Stimulated activated CD8-positive, alpha-beta memory T cell treated with anti-CD3 and anti-CD28 coated beads, Interleukin-15, amount 100 ng/mL, for 24 hours (primary cell): Measurements from ENCODE around the gene GNGT2.

Source experiments
- DNase-seq: peaks from one replicate; pipeline ENCODE4 v3.0.0-alpha.2; 2020; ENCODE audit warnings: low read depth

The GNGT2 gene

DNA sequence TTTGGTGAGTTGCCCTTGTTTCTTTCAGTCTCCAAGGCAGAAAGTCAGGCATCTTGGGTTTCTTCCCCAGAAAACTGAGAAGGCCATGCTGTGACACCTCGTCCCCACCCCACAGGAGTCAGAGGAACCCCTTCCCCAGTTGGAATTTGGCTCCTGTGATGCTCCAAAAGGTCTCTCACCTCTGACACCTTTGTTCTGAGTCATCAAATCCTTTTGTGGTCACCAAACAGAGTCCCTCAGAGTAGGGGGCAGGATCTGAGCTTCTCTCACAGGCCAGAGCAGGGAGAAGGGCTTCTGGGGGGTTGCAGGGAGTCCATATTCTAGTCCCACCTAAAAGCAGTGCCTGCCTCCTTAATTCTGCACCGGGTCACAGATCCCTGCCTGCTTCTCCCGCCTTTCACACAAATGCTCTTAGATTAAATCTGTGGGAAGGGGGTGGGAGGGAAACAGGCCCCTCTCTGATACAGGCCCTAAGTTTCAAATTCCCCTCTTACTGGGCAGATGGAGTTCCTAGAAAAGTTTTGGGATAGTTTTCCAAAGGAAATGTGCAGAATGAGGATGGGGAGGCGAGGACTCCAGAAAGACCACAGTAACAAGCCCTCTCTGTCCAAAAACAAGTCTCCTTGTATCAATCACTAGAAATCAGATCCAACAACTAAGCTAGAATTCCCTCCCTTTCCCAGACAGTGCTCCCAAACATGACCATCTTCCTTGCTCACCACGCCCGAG is 18.9 kb upstream of the GNGT2 start:
- DNase-seq: no peak

GRCh38 chr17:49227436-49228261 is 17.3 kb upstream of the GNGT2 start:
- no peak for DNase-seq

GRCh38 chr17:49226771-49227435 is 16.5 kb upstream of the GNGT2 start:
- no peak for DNase-seq

DNA sequence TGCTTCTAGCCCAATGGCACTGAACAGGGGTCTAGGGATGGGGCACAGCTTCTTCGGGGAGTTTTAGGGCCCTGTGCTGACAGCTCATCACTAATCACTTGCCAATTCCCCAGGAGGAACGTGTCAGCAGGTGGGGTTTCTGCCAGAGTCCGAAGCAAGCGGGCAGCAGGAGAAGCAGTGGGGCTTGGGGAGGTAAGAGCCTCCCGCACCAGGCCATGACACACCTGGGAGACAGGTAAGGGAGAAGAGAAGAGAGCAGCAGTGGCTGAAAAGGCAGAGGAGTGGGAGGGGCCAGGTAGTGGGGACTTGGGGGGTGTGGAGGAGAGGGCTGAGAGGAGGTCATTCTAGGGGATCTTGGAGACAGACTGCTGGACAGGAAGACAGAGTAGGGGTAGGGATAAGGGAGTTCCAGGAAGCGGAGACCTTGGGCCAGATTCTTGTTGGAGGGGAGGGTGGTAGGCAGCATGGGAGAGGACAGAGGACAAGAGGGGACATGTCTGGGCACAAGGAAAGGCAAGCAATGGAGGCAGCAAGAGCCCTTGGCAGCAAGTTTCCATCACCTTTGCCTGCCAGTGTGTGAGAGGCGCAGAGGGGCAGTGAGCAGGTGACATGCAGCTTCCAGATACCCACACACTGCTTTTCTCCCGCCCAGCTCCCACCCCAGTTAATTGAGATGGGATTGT is 15.3 kb upstream of the GNGT2 start:
- DNase-seq: no peak

GRCh38 chr17:49224997-49225337 is 14.6 kb upstream of the GNGT2 start:
- no peak for DNase-seq

DNA sequence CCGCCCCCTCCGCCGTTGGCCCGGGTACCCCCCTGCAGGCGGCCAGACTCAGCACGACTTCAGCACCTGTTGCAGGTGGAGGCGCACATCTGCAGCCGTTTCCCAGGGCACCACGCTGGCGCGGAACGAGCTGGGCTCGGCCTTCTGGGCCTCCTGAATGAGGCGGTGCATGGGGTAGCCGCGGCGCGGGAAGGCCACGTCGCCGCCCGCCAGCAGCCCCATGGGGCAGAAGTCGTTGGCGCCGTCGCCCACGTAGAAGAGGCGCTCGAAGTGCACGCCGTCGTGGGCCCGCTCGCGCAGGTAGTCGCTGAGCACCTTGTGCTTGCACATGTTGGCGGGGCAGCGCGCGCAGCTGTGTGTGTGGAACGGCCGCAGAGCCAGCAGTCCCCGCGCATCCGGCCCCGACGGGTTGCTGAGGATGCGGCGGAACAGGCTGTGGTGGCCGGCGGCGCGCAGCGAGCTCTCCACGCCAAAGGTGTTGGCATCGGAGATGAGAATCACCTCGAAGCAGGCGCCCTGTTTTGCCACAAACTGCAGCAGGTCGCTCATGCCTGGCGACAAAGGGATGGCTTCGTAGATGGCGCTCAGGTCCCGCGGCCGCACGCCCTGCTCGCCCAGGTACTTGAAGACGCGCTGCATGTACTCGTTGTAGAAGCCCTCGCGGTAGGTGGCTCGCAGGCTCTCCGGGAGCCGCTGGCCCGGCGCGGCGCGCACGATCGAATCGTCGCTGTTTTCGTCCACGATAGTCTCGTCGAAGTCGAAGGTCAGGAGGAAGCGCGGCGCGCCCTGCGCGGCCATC is 14.0 kb upstream of the GNGT2 start:
- DNase-seq: no peak

- DNase-seq: peak; percentile 56
Measured at GRCh38 chr17:49223517-49224197, 13.3 kb upstream of the GNGT2 start.

- DNase-seq: no peak
Measured at GRCh38 chr17:49223168-49223516, 12.8 kb upstream of the GNGT2 start.

DNA sequence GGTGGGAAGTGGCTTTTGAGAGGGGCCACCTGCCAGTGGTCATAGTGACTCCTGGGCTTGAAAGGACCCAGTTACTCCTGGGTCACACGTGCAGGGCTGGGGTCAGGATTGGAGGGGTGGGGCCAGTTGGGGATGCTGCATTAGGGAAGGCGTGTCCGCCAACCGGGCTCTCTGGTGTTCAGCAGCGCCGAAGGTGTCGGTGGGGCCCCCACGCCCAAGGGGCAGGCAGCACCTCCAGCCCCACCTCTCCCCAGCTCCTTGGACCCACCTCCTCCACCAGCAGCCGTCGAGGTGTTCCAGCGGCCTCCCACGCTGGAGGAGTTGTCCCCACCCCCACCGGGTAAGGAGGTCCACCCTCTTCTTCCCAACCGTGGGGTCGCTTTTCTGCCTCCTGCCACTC is 9.6 kb upstream of the GNGT2 start:
- DNase-seq: no peak

DNA sequence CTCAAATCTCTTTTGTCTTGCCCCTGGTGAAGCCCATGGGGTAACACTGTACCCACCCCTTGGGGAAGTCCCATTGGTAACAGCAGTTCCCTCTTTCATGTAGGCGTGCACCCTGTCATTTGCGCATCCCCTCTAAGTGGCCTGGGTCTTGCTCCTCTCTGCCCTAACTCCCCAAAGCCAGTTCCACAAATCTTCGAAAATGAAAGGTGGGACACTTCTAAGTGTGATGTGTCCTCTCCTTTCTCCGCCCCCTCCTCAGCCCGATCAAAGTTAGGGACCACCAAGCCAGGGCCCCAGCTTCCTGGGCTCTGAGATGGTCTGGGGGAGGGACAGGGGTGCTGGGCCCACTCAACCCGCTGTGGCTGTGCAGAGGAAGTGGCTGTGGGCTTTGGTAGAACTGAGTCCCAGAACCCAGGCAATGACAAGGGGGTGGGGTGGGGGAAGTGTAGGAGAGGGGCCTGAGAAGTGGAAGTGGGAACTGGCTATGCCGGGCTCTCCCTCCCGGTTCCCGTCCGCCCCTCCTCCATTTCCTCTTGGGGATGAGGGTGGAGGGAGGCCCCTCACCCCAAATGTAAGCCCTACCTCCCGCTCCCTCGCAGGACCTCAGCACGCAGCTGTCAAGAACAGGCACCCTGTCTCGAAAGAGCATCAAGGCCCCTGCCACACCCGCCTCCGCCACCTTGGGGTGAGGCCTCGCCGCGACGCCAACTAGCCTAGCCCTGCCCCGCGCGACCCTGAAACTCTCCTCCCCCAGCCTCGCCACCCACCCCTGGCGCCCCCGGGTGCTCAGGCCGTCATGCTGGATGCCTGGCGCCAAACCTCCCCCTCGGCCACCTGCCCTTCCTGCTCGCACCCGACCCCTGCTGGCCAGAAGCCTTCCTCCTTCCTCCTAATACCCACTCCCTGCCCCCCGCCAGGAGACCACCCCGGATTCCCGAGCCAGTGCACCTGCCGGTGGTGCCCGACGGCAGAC is 8.9 kb upstream of the GNGT2 start:
- no peak for DNase-seq

GRCh38 chr17:49217651-49218413 is 7.5 kb upstream of the GNGT2 start:
- DNase-seq: no peak

- DNase-seq: no peak
Measured at GRCh38 chr17:49216953-49217650, 6.7 kb upstream of the GNGT2 start.

DNA sequence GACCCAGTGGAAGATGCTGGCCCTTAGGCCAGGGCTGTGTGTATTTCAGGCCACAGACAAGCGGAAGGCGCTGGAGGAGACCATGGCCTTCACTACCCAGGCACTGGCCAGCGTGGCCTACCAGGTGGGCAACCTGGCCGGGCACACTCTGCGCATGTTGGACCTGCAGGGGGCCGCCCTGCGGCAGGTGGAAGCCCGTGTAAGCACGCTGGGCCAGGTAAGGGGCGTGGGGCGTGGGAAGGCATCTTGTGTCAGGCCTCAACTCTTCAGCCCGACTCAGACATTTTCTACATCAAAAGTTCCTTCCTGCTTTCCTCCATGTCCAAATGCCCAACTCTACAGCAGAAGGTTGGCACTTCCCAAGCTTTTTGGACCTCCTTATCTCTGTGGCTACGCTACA is 6.1 kb upstream of the GNGT2 start:
- DNase-seq: no peak

DNA sequence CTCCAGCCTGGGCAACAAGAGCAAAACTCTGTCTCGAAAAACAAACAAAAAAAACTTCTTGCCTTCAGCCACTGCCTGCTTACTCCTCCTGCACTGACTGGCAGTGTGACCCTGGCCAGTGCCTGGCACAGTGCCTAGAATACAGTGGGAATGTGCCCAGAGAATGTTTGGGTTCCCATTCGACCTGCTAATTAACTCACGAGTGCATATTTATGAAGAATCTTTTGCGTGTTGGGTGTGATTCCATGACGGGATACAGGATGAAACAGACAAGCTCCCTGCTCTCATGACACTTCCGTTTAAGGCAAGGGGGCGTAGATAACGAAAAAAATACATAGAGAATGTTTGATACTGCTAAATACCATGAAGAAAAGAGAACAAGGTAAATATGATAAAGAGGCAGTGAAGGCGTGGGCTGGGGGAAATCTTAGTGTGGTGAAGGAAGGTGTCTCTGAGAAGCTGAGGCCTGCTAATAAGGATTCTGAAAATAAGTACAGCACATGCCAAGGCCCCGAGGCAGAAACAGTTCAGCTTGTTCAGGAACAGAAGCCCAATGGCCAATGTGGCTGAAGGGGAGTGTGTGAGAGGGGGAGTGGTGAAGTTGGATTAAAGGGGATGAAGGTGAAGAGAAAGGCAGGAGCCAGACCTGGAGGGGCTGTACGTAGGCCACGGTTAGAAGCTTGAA is 4.4 kb upstream of the GNGT2 start:
- no peak for DNase-seq

DNA sequence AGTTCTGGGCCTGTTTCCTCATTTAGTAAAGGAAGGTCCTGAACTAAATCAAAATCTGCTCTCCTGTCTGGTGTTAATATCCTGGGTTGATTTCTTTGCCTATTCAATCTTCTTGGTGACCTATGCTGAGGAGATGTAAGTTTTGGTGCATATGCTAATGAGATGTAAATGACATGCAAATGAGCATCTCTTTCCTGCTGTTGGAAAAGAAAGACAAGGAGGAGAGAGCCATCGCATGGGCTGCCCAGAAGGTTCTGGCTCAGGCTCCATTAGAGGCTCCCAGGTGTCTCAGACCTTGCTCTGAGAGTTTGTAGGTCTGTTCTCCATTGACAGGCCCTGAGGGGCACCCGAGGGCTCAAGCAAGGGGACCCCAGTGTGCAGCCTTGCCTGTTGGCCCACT is 3.5 kb upstream of the GNGT2 start:
- no peak for DNase-seq

- no peak for DNase-seq
Measured at GRCh38 chr17:49213399-49213798, 3.0 kb upstream of the GNGT2 start.

- no peak for DNase-seq
Measured at GRCh38 chr17:49209061-49209571, 1.3 kb downstream of the GNGT2 start.

DNA sequence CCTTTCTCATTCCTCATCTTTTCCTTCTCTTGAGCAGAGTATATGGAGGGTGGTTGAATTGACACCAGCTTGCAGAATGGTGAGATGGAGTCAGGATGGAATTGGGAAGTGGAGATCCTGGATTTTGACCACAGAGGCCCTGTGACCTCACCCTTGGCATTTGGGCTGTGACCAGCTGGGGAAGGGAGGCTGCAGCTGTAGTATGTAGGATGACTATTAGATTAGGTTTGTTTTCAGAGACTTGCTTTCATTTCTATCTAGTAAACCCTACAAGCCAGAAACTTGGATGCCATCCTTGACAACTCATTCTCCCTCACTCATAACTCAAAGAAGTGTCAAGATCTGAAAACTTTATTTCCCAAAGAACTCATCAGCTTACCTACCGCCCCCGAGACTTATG is 5.9 kb downstream of the GNGT2 start:
- DNase-seq: no peak
